Pancreas (tissue), 10 donors: ENCODE data around the gene SPO11. TPM values are rescaled to one million over a fixed set of nuclear protein-coding genes. Genes with fewer than 3 reads are reported as not detected.

Source experiments
- ATAC-seq, 4 donors: fragments of 200-7000 bp; cut with Tn5 transposase; one replicate each; pipeline versions ENCODE4 v1.8.0 to v1.9.1; 2020; ENCODE audit warnings: mild to moderate bottlenecking in 4 of 4, moderate library complexity in 4 of 4
- DNase-seq, 6 donors: peaks; one replicate each; pipeline ENCODE4 v3.0.0-alpha.2; 2020
- FAIRE-seq: peaks from 2 replicates; lab custom pipeline; 2012; peaks lifted over from hg19 to GRCh38; lab: Jason Lieb, UNC
- H3K27ac ChIP-seq, 4 donors: fragments of 200-600 bp; sonication (generic); 1 replicate in 3 of 4; 2 replicates in 1 of 4; pipeline versions ENCODE4 v1.5.0 to v1.8.0; 2020
- H3K27me3 ChIP-seq, 4 donors: fragments of 200-600 bp; one replicate each; pipeline ENCODE4 v1.8.0; 2021
- H3K36me3 ChIP-seq, 3 donors: fragments of 200-600 bp; sonication (generic) in 1 of 3; one replicate each; pipeline versions ENCODE4 v1.5.0 to v1.8.0; 2020 to 2021
- H3K4me1 ChIP-seq, 3 donors: fragments of 200-600 bp; one replicate each; pipeline ENCODE4 v1.8.0; 2021
- H3K4me3 ChIP-seq, 4 donors: fragments of 200-600 bp; sonication (generic) in 2 of 4; one replicate each; pipeline versions ENCODE4 v1.5.0 to v1.8.0; 2020 to 2021
- H3K9me3 ChIP-seq, 4 donors: fragments of 200-600 bp; one replicate each; pipeline ENCODE4 v1.8.0; 2021
- CTCF ChIP-seq, 4 donors: fragments of 200-600 bp; sonication (generic) in 3 of 4; IDR thresholded peaks; one replicate each; pipeline versions ENCODE4 v1.5.0 to v1.8.0; 2021; ENCODE audit warnings: antibody characterized with exemption in 4 of 4
- WGBS, 2 donors: extraction: QIAGEN DNeasy Blood & Tissue Kit; methylation state at CpG; one replicate each; pipeline ENCODE4 v1.1.7; 2013; 5-methylcytosine and 5-hydroxymethylcytosine counted together
- intact Hi-C, 3 donors: fragments of 100-400 bp; cut with DNase I; formaldehyde crosslinking; loops; one replicate each; pipeline versions ENCODE4 v1.11.1 to v1.14.2; 2022
- polyA plus RNA-seq, 2 donors: library from polyadenylated mRNA; stranded (reverse); fragments of 200-250 nt; gene quantifications; one replicate each; pipeline ENCODE4 v1.2.3, GENCODE V29; 2013
- total RNA-seq, 6 donors: library from RNA; stranded (reverse); fragmentation: NEBNext Ultra II Directional in 4 of 6; extraction: Animal tissue kit (Norgen Biotek cat#: 25700) in 4 of 6; gene quantifications; one replicate each; pipeline versions ENCODE4 v1.2.1 to v1.2.4, GENCODE V29; 2021 to 2023
- donor health status: healthy with polysubstance abuse.
- donor health status: DM: no; HTN: no; CAD: no; lungs with moderate emphysema.
- donor health status: DM: no; HTN: no; CAD: no.
- donor health status: control.
- donor health status: control.
- donor health status: Bipolar disorder and iron deficiency.
- donor health status: DM: yes; HTN: yes; CAD: no.
- donor health status: DM: no; HTN: no; CAD: no.
- donor health status: DM: no; HTN: no; CAD: no.
- donor health status: DM: yes; HTN: yes; CAD: no.

SPO11 gene
- total and polyA plus RNA-seq, 8 donors, result not detected

DNA sequence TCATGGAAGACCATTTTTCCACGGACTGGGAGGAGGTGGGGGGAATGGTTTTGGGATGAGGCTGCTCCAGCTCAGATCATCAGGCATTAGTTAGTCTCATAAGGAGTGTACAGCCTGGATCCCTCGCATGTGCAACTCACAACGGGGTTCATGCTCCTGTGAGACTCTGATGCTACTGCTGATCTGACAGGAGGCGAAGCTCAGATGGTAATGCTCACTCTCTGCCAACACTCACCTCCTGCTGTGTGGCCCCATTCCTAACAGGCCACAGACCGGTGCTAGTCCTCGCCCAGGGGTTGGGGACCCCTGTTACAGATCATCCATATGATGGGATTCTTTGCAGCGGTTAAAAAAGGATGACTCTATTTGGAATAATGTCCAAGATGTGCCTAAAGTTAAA is 35.6 kb upstream of the SPO11 start:
- no peaks in the 10 kb centered on the region for H3K36me3 ChIP-seq
- no peak for ATAC-seq
- H3K4me1 ChIP-seq, result no peaks in the 10 kb centered on the region
- no peaks in the 10 kb centered on the region for H3K9me3 ChIP-seq
- WGBS, 2 donors, result 66 to 73% methylated on average over 7 of the region's 7 CpGs
- no peak overlapping the region for H3K27ac ChIP-seq
- H3K27me3 ChIP-seq, result peaks cover 0 to 2% (median 0%) of the 10 kb centered on the region in 4 donors
- FAIRE-seq, result no peak
- no peak for TF ChIP-seq CTCF (IDR thresholded peaks at IDR 0.05)
- DNase-seq, result no peak
- intact Hi-C loops, result no loop called here
- H3K4me3 ChIP-seq, result no peak overlapping the region

- H3K27me3 ChIP-seq, result no peaks in the 10 kb centered on the region
- intact Hi-C loops, result no loop called here
- 42 to 48% methylated on average over 3 of the region's 3 CpGs for WGBS, 2 donors
- FAIRE-seq, result no peak
- no peak for DNase-seq
- H3K9me3 ChIP-seq, result no peaks in the 10 kb centered on the region
- no peak for ATAC-seq
- H3K36me3 ChIP-seq, result no peaks in the 10 kb centered on the region
- no peak overlapping the region for H3K4me3 ChIP-seq
- no peak for TF ChIP-seq CTCF (IDR thresholded peaks at IDR 0.05)
- no peaks in the 10 kb centered on the region for H3K4me1 ChIP-seq
- no peak overlapping the region for H3K27ac ChIP-seq
Observed at GRCh38 chr20:57294550-57294949, 35.1 kb upstream of the SPO11 start.

DNA sequence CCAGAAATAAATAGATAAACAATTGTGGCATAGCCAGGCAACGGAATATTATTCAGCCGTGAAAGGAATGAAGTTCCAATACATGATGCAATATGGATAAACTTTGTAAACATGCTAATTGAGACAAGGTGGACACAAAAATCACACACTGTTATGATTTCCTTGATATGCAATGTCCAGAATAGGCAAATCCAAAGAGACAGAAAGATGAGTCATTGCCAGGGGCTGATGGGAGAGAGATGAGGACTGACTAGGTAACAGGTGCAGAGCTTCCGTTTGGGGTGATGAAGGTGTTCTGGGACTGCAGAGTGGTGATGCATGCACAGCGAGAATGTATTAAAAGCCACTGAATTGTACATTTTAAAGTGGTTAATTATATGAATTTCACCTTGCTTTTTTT is 31.1 kb upstream of the SPO11 start:
- Histone ChIP-seq H3K36me3 (no peaks in the 10 kb centered on the region), H3K27ac (no peak overlapping the region), H3K4me3 (no peak overlapping the region), H3K4me1 (no peaks in the 10 kb centered on the region), H3K9me3 (no peaks in the 10 kb centered on the region), H3K27me3 (no peaks in the 10 kb centered on the region)
- no peak for DNase-seq
- ATAC-seq, result no peak
- 62 to 78% methylated on average over 4 of the region's 4 CpGs for WGBS, 2 donors
- no peak for FAIRE-seq
- intact Hi-C loops, result no loop called here
- TF ChIP-seq CTCF (IDR thresholded peaks at IDR 0.05), result no peak

DNA sequence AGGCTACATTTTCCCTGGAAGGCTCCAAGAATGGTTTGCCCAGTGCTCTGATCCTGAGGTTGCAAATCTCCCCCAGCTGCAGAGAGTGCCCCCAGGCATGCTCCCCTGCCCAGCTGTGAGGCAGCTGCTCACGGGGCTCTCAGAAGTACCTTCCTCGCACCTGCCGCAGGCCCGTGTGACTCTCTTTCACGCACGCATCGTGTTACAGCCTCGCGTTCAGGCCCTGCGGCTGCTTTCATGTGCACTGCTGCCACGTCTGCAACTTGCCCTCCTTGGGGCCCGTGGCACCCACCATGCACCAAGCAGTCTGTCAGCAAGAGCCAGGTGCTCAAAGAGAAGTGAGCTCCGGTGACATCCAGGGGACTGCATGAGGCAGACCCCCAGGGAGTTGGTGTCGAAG is 28.6 kb upstream of the SPO11 start:
- no peak for TF ChIP-seq CTCF (IDR thresholded peaks at IDR 0.05)
- intact Hi-C loops, result no loop called here
- H3K9me3 ChIP-seq, result no peaks in the 10 kb centered on the region
- no peaks in the 10 kb centered on the region for H3K27me3 ChIP-seq
- no peaks in the 10 kb centered on the region for H3K36me3 ChIP-seq
- H3K4me1 ChIP-seq, result no peaks in the 10 kb centered on the region
- WGBS, 2 donors, result 56 to 58% methylated on average over 14 of the region's 14 CpGs
- no peak overlapping the region for H3K4me3 ChIP-seq
- no peak for FAIRE-seq
- no peak for ATAC-seq
- no peak for DNase-seq
- H3K27ac ChIP-seq, result no peak overlapping the region

GRCh38 chr20:57306747-57307146 is 22.9 kb upstream of the SPO11 start:
- intact Hi-C loops, result no loop called here
- Histone ChIP-seq H3K9me3 (no peaks in the 10 kb centered on the region), H3K4me3 (no peak overlapping the region), H3K4me1 (no peaks in the 10 kb centered on the region), H3K27ac (no peak overlapping the region), H3K27me3 (no peaks in the 10 kb centered on the region), H3K36me3 (no peaks in the 10 kb centered on the region)
- DNase-seq, result no peak
- no peak for FAIRE-seq
- 55 to 60% methylated on average over 5 of the region's 5 CpGs for WGBS, 2 donors
- no peak for TF ChIP-seq CTCF (IDR thresholded peaks at IDR 0.05)
- no peak for ATAC-seq
